ENCODE measurements around the gene PFN3. TPM values are rescaled to one million over a fixed set of nuclear protein-coding genes. Genes with fewer than 3 reads are reported as not detected.

Gene PFN3
- polyA plus RNA-seq, 1 of the 3 experiments (the other 2 are of a cell fraction): not detected

DNA sequence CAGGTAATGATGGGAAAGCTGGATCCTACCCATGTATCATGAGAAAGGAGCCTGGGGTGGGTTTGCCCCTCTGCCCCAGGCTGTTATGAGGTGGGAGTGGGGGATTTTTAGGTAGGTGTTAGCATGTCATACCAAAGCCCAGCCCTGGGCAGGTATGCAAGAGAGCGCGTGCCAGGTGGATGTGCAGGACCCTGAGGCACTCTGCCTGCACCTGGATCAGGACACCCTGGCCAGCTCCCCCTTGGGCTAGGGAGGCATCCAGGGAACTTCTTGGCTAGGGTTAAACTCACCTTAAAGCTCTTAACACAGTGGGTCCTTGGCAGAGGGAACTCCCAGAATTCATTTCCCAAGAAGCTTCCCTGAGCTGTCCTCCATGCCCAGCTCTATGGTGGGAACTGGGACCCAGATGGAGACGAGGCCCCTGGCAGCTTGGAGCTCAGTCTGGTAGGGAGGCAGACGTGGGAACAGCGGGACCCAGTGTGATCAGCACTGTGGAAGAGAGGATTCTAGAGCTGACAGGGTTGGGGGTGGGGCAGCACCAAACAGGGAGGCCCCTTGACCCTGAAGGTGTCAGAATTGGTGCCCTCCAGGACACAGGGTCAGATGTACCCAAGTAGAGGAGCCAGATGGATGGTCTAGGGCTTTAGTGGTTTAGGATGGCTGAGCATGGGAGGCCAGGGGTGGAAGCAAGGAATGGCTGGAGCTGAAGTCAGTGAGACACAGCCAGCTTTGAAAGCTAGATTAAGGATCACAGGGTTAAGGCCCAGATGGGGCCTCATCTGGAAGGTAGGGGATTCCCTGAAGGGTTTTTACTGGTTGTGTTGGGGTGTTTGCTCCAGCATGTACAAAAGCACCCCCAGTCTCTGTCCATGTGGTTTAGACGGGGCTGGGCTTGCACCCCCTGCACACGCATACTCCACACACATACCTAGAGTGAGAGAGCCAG lies 43.9 kb upstream of the PFN3 start:
- ChIA-PET POLR2A (interaction anchor here (1.1 to 6.1 kb wide), 4 partner anchors 8 to 41 kb away, joined by 4 to 46 read pairs (median 6); no protein-coding TSS in a partner anchor), CTCF (interaction anchor here (0.8 to 15.5 kb wide), 8 partner anchors 11 to 75 kb away, joined by 3 to 318 read pairs (median 44); partner anchors contain the start of genes GRK6, PDLIM7 and PFN3)
- H3K9ac ChIP-seq: no peak overlapping the region
- H3K4me3 ChIP-seq (ENCODE audit: low read depth in 2 of 2, low read length in 1 of 2): no peak overlapping the region
- H4K20me1 ChIP-seq (ENCODE audit: insufficient read depth): 0 out of 2 replicates have a peak, but pooled peaks cover 9% of the 10 kb centered on the region
- peaks cover 21% of the 10 kb centered on the region for H3F3A ChIP-seq (replicated peaks; ENCODE audit: insufficient read depth)
- H3K4me1 ChIP-seq (ENCODE audit: control insufficient read depth in 1 of 2, insufficient read depth in 2 of 2, low read depth in 1 of 2, low read length in 1 of 2): peaks cover 21 to 33% of the 10 kb centered on the region in 2 experiments
- no peaks in the 10 kb centered on the region for H3K9me2 ChIP-seq
- H3K36me3 ChIP-seq (replicated peaks in 1 of 2; ENCODE audit: control insufficient read depth in 1 of 2, insufficient read depth in 2 of 2, low read length in 1 of 2): peaks cover 5 to 13% of the 10 kb centered on the region in 2 experiments
- H3K9me3 ChIP-seq: no peaks in the 10 kb centered on the region
- H3K79me2 ChIP-seq (ENCODE audit: insufficient read depth): peaks cover 23% of the 10 kb centered on the region
- TF ChIP-seq YY1 (IDR thresholded peaks at IDR 0.05; ENCODE audit: low read depth) (no peak), RXRA (IDR thresholded peaks at IDR 0.05; ENCODE audit: borderline replicate concordance, low read depth) (no peak), FOSL2 (IDR thresholded peaks at IDR 0.05; ENCODE audit: borderline replicate concordance, low read depth) (no peak), MXI1 (IDR thresholded peaks at IDR 0.05; ENCODE audit: low read depth, low read length) (no peak), SIN3A (IDR thresholded peaks at IDR 0.05; ENCODE audit: borderline replicate concordance, low read depth, low read length) (no peak), CHD2 (IDR thresholded peaks at IDR 0.05; ENCODE audit: low read length, partially characterized antibody) (no peak), GABPA (IDR thresholded peaks at IDR 0.05; ENCODE audit: low read depth) (no peak), NFIC (IDR thresholded peaks at IDR 0.05; ENCODE audit: borderline replicate concordance) (no peak), FOXJ3 (CRISPR knock-in tag; IDR thresholded peaks at IDR 0.05) (no peak), RAD21 (IDR thresholded peaks at IDR 0.05; ENCODE audit: low read length) (no peak), RFX5 (IDR thresholded peaks at IDR 0.05; ENCODE audit: low read length) (no peak), TAF1 (IDR thresholded peaks at IDR 0.05; ENCODE audit: borderline replicate concordance, low read depth, low read length) (no peak), TEAD4 (IDR thresholded peaks at IDR 0.05; ENCODE audit: borderline replicate concordance, insufficient read depth) (no peak), ELF1 (IDR thresholded peaks at IDR 0.05) (no peak), EP300 (IDR thresholded peaks at IDR 0.05; ENCODE audit: borderline replicate concordance in 1 of 2, low read depth in 1 of 2, low read length in 1 of 2) (no peak)
- TF ChIP-seq, protein P1, sequence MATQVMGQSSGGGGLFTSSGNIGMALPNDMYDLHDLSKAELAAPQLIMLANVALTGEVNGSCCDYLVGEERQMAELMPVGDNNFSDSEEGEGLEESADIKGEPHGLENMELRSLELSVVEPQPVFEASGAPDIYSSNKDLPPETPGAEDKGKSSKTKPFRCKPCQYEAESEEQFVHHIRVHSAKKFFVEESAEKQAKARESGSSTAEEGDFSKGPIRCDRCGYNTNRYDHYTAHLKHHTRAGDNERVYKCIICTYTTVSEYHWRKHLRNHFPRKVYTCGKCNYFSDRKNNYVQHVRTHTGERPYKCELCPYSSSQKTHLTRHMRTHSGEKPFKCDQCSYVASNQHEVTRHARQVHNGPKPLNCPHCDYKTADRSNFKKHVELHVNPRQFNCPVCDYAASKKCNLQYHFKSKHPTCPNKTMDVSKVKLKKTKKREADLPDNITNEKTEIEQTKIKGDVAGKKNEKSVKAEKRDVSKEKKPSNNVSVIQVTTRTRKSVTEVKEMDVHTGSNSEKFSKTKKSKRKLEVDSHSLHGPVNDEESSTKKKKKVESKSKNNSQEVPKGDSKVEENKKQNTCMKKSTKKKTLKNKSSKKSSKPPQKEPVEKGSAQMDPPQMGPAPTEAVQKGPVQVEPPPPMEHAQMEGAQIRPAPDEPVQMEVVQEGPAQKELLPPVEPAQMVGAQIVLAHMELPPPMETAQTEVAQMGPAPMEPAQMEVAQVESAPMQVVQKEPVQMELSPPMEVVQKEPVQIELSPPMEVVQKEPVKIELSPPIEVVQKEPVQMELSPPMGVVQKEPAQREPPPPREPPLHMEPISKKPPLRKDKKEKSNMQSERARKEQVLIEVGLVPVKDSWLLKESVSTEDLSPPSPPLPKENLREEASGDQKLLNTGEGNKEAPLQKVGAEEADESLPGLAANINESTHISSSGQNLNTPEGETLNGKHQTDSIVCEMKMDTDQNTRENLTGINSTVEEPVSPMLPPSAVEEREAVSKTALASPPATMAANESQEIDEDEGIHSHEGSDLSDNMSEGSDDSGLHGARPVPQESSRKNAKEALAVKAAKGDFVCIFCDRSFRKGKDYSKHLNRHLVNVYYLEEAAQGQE (IDR thresholded peaks at IDR 0.05; ENCODE audit: low read depth, low read length): no peak
- TF ChIP-seq, protein P2, sequence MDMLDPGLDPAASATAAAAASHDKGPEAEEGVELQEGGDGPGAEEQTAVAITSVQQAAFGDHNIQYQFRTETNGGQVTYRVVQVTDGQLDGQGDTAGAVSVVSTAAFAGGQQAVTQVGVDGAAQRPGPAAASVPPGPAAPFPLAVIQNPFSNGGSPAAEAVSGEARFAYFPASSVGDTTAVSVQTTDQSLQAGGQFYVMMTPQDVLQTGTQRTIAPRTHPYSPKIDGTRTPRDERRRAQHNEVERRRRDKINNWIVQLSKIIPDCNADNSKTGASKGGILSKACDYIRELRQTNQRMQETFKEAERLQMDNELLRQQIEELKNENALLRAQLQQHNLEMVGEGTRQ (IDR thresholded peaks at IDR 0.05; ENCODE audit: borderline replicate concordance, low read depth, low read length): no peak
- TF ChIP-seq, protein P3, sequence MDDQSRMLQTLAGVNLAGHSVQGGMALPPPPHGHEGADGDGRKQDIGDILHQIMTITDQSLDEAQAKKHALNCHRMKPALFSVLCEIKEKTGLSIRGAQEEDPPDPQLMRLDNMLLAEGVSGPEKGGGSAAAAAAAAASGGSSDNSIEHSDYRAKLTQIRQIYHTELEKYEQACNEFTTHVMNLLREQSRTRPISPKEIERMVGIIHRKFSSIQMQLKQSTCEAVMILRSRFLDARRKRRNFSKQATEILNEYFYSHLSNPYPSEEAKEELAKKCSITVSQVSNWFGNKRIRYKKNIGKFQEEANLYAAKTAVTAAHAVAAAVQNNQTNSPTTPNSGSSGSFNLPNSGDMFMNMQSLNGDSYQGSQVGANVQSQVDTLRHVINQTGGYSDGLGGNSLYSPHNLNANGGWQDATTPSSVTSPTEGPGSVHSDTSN (IDR thresholded peaks at IDR 0.05): no peak
- TF ChIP-seq, protein P4, sequence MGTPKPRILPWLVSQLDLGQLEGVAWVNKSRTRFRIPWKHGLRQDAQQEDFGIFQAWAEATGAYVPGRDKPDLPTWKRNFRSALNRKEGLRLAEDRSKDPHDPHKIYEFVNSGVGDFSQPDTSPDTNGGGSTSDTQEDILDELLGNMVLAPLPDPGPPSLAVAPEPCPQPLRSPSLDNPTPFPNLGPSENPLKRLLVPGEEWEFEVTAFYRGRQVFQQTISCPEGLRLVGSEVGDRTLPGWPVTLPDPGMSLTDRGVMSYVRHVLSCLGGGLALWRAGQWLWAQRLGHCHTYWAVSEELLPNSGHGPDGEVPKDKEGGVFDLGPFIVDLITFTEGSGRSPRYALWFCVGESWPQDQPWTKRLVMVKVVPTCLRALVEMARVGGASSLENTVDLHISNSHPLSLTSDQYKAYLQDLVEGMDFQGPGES (IDR thresholded peaks at IDR 0.05; ENCODE audit: low read depth, low read length): no peak
- no peak overlapping the region for H3K4me2 ChIP-seq
- no peaks in the 10 kb centered on the region for H3K27me3 ChIP-seq (ENCODE audit: insufficient read depth)
- WGBS (ENCODE audit: low lambda C conversion rate): 97% methylated on average over 7 of the region's 7 CpGs
- H3K27ac ChIP-seq (ENCODE audit: low read depth in 2 of 2, low read length in 1 of 2): no peak overlapping the region; a peak in 1 of 4 replicates
- no peak for DNase-seq
- no peak overlapping the region for H2AFZ ChIP-seq (ENCODE audit: low read depth)
